Measurements from ENCODE around the gene PSMD2.
A peak's percentile ranks its signal among the peaks of the same experiment; 100 is the strongest.

Gene PSMD2

DNA sequence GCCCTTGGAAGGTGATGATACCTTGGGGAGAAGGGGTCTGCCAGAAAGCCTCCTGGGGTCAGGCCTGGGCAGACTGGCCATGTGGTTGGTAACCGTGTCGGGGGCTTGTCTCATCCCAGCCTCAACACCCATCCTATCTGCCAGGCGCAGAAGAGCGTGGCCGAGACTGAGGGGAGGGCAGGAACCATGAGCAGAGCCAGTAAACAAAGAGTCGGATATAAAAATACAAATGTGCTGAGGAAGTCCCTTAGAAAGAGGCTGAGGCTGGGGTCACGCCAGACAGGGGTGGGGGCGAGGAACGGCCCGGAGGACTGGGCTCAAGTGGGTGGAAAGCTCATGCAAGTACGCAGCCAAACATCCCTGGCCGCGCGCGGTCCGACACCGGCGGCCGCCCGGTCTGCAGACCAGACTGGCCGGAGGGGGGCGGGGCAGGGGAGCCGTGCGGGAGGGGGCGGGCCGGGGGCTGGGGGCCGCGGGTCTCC, 39.6 kb upstream of the PSMD2 start:
- no peak overlapping the region for H3K9ac ChIP-seq (ENCODE audit: low read length)
- H2AFZ ChIP-seq (ENCODE audit: low read length) = no peak overlapping the region
- peaks cover 7% of the 10 kb centered on the region for H3F3A ChIP-seq (ENCODE audit: insufficient read depth, low read length)
- TF ChIP-seq EZH2 (optimal IDR thresholded peaks at IDR 0.05; ENCODE audit: low read depth, low read length) (no peak), EZH2phosphoT487 (IDR thresholded peaks at IDR 0.05; ENCODE audit: low read length) (no peak)
- TF ChIP-seq, protein P1, sequence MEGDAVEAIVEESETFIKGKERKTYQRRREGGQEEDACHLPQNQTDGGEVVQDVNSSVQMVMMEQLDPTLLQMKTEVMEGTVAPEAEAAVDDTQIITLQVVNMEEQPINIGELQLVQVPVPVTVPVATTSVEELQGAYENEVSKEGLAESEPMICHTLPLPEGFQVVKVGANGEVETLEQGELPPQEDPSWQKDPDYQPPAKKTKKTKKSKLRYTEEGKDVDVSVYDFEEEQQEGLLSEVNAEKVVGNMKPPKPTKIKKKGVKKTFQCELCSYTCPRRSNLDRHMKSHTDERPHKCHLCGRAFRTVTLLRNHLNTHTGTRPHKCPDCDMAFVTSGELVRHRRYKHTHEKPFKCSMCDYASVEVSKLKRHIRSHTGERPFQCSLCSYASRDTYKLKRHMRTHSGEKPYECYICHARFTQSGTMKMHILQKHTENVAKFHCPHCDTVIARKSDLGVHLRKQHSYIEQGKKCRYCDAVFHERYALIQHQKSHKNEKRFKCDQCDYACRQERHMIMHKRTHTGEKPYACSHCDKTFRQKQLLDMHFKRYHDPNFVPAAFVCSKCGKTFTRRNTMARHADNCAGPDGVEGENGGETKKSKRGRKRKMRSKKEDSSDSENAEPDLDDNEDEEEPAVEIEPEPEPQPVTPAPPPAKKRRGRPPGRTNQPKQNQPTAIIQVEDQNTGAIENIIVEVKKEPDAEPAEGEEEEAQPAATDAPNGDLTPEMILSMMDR (IDR thresholded peaks at IDR 0.05; ENCODE audit: low read length) = no peak
- no peaks in the 10 kb centered on the region for H3K36me3 ChIP-seq (replicated peaks; ENCODE audit: insufficient read depth, low read length)
- H3K4me1 ChIP-seq (ENCODE audit: low read length) = peaks cover 10% of the 10 kb centered on the region
- no peak overlapping the region for H3K4me3 ChIP-seq (ENCODE audit: low read length)
- no peak for DNase-seq
- no peaks in the 10 kb centered on the region for H3K9me3 ChIP-seq (replicated peaks; ENCODE audit: insufficient read depth, low read length)
- peaks cover 7% of the 10 kb centered on the region for H4K20me1 ChIP-seq (ENCODE audit: insufficient read depth, low read length)
- H3K9me2 ChIP-seq (replicated peaks; ENCODE audit: insufficient read depth, low read length) = no peaks in the 10 kb centered on the region
- H3K27ac ChIP-seq (ENCODE audit: low read length) = no peak overlapping the region
- peaks cover 24% of the 10 kb centered on the region for H3K27me3 ChIP-seq (replicated peaks; ENCODE audit: insufficient read depth, low read length)
- H3K79me2 ChIP-seq (ENCODE audit: low read length) = no peaks in the 10 kb centered on the region
- H3K4me2 ChIP-seq (ENCODE audit: low read depth, low read length) = no peak overlapping the region

DNA sequence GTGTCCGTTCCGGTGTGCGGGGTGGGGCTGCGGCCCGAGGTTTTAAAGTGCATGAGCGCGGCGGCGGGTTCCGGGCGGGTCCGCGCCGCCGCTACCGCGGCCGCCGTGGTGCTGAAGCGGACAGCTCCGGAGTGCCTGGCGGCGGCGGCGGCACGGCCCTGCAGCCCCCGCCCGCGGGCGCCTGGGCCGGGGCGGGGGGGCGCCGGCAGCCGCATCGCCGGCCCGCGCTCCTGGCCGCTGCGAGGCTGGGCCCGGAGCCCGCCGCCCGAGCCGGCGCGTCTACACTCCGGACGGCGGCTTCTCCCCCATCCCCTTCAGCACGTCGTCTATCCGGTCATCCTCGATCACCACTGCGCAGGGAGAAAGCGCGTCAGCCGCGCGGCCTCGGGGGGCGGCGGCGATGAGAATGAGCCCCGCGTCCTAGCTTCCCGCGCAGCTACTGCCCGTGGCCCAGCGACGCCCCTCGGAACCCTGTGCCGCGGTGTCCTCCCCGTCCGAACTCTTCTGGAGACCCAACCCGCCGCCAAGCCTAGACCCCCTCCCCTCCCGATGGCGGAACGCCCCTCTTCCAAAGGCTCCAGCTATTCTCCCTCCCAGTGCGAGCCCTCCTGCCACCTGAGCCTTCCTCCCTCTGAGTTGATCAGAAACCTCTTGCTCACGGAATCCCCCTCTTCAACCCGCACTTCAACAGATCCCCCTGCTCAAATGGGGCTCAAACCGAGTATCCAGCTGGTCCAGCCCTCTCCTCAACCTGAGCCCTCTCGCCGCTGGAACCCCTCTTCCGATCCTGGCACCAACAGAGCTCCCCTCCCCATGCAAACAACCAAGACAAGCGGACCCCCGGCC, 38.9 kb upstream of the PSMD2 start:
- H3K9me2 ChIP-seq (replicated peaks; ENCODE audit: insufficient read depth, low read length) = no peaks in the 10 kb centered on the region
- no peaks in the 10 kb centered on the region for H3K79me2 ChIP-seq (ENCODE audit: low read length)
- H3K9ac ChIP-seq (ENCODE audit: low read length) = no peak overlapping the region
- H3K27ac ChIP-seq (ENCODE audit: low read length) = no peak overlapping the region
- H3K9me3 ChIP-seq (replicated peaks; ENCODE audit: insufficient read depth, low read length) = no peaks in the 10 kb centered on the region
- H3K36me3 ChIP-seq (replicated peaks; ENCODE audit: insufficient read depth, low read length) = no peaks in the 10 kb centered on the region
- peak overlapping the region; percentile 90 for H3K4me2 ChIP-seq (ENCODE audit: low read depth, low read length)
- H4K20me1 ChIP-seq (ENCODE audit: insufficient read depth, low read length) = peaks cover 7% of the 10 kb centered on the region
- DNase-seq = peak; percentile 49
- peak overlapping the region; percentile 57 for H2AFZ ChIP-seq (ENCODE audit: low read length)
- H3F3A ChIP-seq (ENCODE audit: insufficient read depth, low read length) = peaks cover 7% of the 10 kb centered on the region
- TF ChIP-seq, protein P1 (IDR thresholded peaks at IDR 0.05; ENCODE audit: low read length) = no peak
- TF ChIP-seq EZH2phosphoT487 (IDR thresholded peaks at IDR 0.05; ENCODE audit: low read length) (no peak), EZH2 (optimal IDR thresholded peaks at IDR 0.05; ENCODE audit: low read depth, low read length) (no peak)
- peaks cover 10% of the 10 kb centered on the region for H3K4me1 ChIP-seq (ENCODE audit: low read length)
- peaks cover 30% of the 10 kb centered on the region for H3K27me3 ChIP-seq (replicated peaks; ENCODE audit: insufficient read depth, low read length)
- H3K4me3 ChIP-seq (ENCODE audit: low read length) = peak overlapping the region; percentile 58

DNA sequence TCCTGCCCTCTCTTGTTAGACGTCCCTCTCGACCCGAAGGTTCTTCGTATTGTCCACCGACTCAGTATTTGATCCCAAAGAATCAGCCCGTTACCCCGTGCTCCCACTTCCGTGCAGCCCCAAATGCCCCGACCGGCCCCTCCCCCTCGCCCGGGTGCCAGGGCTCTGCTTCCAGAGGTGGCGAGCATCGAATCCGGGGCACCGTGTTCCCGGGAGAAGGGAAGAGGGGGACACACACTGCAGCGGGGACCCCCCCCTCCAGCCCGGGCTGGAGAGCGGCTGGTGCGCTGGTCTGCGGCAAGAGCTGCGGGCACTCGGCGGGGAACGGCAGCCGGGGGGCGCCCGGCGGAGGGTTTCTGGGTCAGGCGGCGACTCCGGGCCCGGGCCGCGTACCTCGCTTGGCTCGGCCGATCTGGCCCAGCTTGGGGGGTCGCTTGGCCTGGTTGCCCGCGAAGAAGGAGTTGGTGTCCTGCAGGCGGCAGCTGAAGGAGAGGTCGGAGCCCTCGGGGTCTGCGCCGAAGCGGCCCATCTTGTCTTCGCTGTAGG, 38.2 kb upstream of the PSMD2 start:
- Histone ChIP-seq H3K27me3 (replicated peaks; ENCODE audit: insufficient read depth, low read length) (peaks cover 30% of the 10 kb centered on the region), H3F3A (ENCODE audit: insufficient read depth, low read length) (peaks cover 7% of the 10 kb centered on the region), H3K79me2 (ENCODE audit: low read length) (no peaks in the 10 kb centered on the region), H3K9me3 (replicated peaks; ENCODE audit: insufficient read depth, low read length) (no peaks in the 10 kb centered on the region), H3K36me3 (replicated peaks; ENCODE audit: insufficient read depth, low read length) (no peaks in the 10 kb centered on the region), H3K9ac (ENCODE audit: low read length) (no peak overlapping the region), H2AFZ (ENCODE audit: low read length) (peak overlapping the region; percentile 57), H3K27ac (ENCODE audit: low read length) (no peak overlapping the region), H3K4me2 (ENCODE audit: low read depth, low read length) (peak overlapping the region; percentile 90), H3K9me2 (replicated peaks; ENCODE audit: insufficient read depth, low read length) (no peaks in the 10 kb centered on the region), H3K4me1 (ENCODE audit: low read length) (peaks cover 10% of the 10 kb centered on the region), H3K4me3 (ENCODE audit: low read length) (peak overlapping the region; percentile 58), H4K20me1 (ENCODE audit: insufficient read depth, low read length) (peaks cover 7% of the 10 kb centered on the region)
- DNase-seq = no peak
- TF ChIP-seq EZH2 (optimal IDR thresholded peaks at IDR 0.05; ENCODE audit: low read depth, low read length) (peak; percentile 58), EZH2phosphoT487 (IDR thresholded peaks at IDR 0.05; ENCODE audit: low read length) (0 out of 2 replicates have a peak, but pooled peaks have one; percentile 35)
- TF ChIP-seq, protein P1 (IDR thresholded peaks at IDR 0.05; ENCODE audit: low read length) = no peak
